Forelimb muscle (tissue), 1 donor: ENCODE results near the gene LARGE1. TPM values are rescaled to one million over a fixed set of nuclear protein-coding genes. Genes with fewer than 3 reads are reported as not detected.

ENCODE experiments used
- DNase-seq: peaks from one replicate; pipeline ENCODE4 v3.0.0-alpha.2; 2013; ENCODE audit warnings: low read depth
- polyA plus RNA-seq: library from polyadenylated mRNA; unstranded; fragments of 120-200 nt; gene quantifications from one replicate; pipeline ENCODE4 v1.2.1, GENCODE V29; 2013; ENCODE audit not compliant: insufficient read length

LARGE1 gene
- polyA plus RNA-seq, 1 donor, result 7.7 TPM

DNA sequence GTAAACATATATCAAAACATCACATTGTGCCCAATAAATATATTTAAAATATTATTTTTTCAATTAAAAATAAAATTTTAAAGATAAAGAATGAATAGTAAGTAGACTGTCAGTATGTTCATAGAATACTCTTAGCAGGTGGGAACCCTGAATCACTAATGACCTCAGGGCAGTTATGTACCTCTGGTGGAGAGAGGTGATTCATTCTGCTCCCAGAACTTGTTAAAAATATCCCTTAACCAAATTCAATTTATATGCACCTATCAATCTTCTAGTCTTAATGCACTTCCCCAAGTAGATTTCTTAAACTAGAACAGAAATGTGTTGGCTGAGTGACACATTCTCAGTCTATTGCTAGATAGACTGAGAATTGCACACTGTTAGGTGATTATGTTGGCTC, 678.2 kb downstream of the LARGE1 start:
- DNase-seq, result no peak

- DNase-seq, result no peak
Measured at GRCh38 chr22:33240888-33241475, 679.3 kb downstream of the LARGE1 start.

DNA sequence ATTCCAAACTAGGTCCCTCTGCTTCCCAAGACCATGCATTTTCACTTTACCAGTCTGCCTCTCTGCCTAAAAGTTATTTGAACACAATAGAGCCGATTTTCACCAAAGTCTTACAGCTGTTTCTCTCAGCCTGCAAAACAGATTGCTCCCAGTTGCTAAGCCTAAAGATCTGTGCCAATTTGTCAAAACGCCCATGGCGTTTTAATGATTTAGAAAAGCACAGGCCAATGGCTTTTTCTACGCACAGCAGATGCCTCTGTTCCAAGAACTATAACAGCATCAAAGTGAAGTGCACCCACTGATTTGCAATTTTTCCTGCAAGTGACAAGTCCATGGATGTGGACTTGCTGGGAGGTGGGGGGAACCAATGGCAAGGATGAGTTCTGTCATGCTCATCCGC, 688.2 kb downstream of the LARGE1 start:
- DNase-seq, result no peak

DNA sequence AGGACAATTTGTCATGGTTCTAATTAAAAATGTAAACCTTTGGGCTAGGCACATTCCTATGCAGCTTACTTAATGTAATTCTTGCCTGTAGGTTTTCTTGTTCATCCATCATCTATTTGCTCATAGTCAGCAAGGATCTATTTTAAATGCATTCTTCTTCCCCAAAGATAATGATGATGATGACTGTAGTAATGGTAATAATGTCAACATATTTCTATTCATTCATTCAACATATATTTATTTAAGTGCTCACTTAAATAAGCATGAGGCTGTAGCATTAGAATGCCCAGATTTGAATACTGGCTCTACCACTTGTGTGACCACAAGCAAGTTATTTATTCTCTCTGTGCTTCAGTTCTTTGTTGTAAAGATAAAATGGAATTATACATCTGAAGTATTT, 692.5 kb downstream of the LARGE1 start:
- DNase-seq, result no peak

- DNase-seq, result no peak
Measured at GRCh38 chr22:33224841-33225240, 695.4 kb downstream of the LARGE1 start.
